IMR-90 (cell line): ENCODE results near the gene KMT2C. TPM values are rescaled to one million over a fixed set of nuclear protein-coding genes. Genes with fewer than 3 reads are reported as not detected.
A peak's percentile ranks its signal among the peaks of the same experiment; 100 is the strongest.

Experiments
- ATAC-seq: fragments of 200-7000 bp; cut with Tn5 transposase; 2 replicates; pipeline ENCODE4 v1.9.1; 2020; ENCODE audit warnings: low read depth, mild to moderate bottlenecking, moderate library complexity
- BruUV-seq: library from RNA; stranded (reverse); fragments of 400-500 nt; replicated peaks from 2 replicates; lab custom pipeline; 2021; lab: Mats Ljungman, UMichigan
- CTCF ChIA-PET: fragments of 300-600 bp; formaldehyde crosslinking; extraction: SDS; loops from one replicate; lab custom pipeline; 2021; ENCODE audit warnings: antibody characterized with exemption; lab: Yijun Ruan, JAX
- POLR2A ChIA-PET: fragments of 300-600 bp; sonication (Branson Sonifier 250); formaldehyde crosslinking; loops from one replicate; lab custom pipeline; 2022; ENCODE audit warnings: antibody characterized with exemption; ENCODE audit not compliant: unreplicated experiment; lab: Charles Lee
- DNase-seq: peaks from one replicate; pipeline ENCODE4 v3.0.0; 2013
- H2AFZ ChIP-seq: replicated peaks from 2 replicates; pipeline ENCODE3; 2013; ENCODE audit warnings: low read length, mild to moderate bottlenecking; ENCODE audit not compliant: poor library complexity
- H2AK5ac ChIP-seq: 2 replicates; pipeline ENCODE4 v1.6.1; 2013; ENCODE audit warnings: low read depth, low read length, inconsistent platforms
- H2AK9ac ChIP-seq: replicated peaks from 2 replicates; pipeline ENCODE3; 2013; ENCODE audit warnings: mild to moderate bottlenecking, low read depth, low read length, moderate library complexity; ENCODE audit not compliant: poor library complexity
- H2BK120ac ChIP-seq: 2 replicates; pipeline ENCODE4 v1.6.1; 2013; ENCODE audit warnings: low read depth, low read length, inconsistent platforms
- H2BK15ac ChIP-seq: 3 replicates; pipeline ENCODE4 v1.6.1; 2013; ENCODE audit warnings: low read depth, low read length, inconsistent platforms
- H2BK20ac ChIP-seq: 2 replicates; pipeline ENCODE4 v1.6.1; 2013; ENCODE audit warnings: low read depth, mild to moderate bottlenecking, inconsistent platforms, low read length, moderate library complexity
- H2BK5ac ChIP-seq: 2 replicates; pipeline ENCODE4 v1.6.1; 2013; ENCODE audit warnings: mild to moderate bottlenecking, low read depth, low read length, inconsistent platforms; ENCODE audit not compliant: poor library complexity, severe bottlenecking
- H3K14ac ChIP-seq: replicated peaks from 2 replicates; pipeline ENCODE4 v1.6.1; 2013; ENCODE audit warnings: low read depth, low read length, inconsistent platforms
- H3K18ac ChIP-seq: 2 replicates; pipeline ENCODE4 v1.6.1; 2013; ENCODE audit warnings: low read depth, low read length, control low read depth
- H3K23ac ChIP-seq: 2 replicates; pipeline ENCODE4 v1.6.1; 2013; ENCODE audit warnings: low read depth, low read length, inconsistent platforms
- H3K27ac ChIP-seq: 2 replicates; pipeline ENCODE4 v1.5.1; 2013; ENCODE audit warnings: mild to moderate bottlenecking, control low read depth, low read length; ENCODE audit not compliant: insufficient read depth
- H3K27me3 ChIP-seq: 2 replicates; pipeline ENCODE4 v1.6.1; 2013; ENCODE audit warnings: low read length; ENCODE audit not compliant: control insufficient read depth, insufficient read depth
- H3K36me3 ChIP-seq: 2 replicates; pipeline ENCODE4 v1.6.1; 2013; ENCODE audit warnings: low read length, mixed read lengths; ENCODE audit not compliant: control insufficient read depth, insufficient read depth
- H3K4ac ChIP-seq: 2 replicates; pipeline ENCODE4 v1.6.1; 2013; ENCODE audit warnings: low read depth, low read length, inconsistent platforms
- H3K4me1 ChIP-seq: 2 replicates; pipeline ENCODE4 v1.6.1; 2013; ENCODE audit warnings: low read length, mixed read lengths; ENCODE audit not compliant: control insufficient read depth, insufficient read depth
- H3K4me2 ChIP-seq: 2 replicates; pipeline ENCODE4 v1.6.1; 2013; ENCODE audit warnings: low read depth, mild to moderate bottlenecking, control low read depth, low read length, moderate library complexity
- H3K4me3 ChIP-seq: 2 replicates; pipeline ENCODE4 v1.5.1; 2013; ENCODE audit warnings: low read depth, mild to moderate bottlenecking, control low read depth, low read length, moderate library complexity; ENCODE audit not compliant: insufficient read depth
- H3K56ac ChIP-seq: 2 replicates; pipeline ENCODE4 v1.6.1; 2013; ENCODE audit warnings: low read length, inconsistent platforms; ENCODE audit not compliant: insufficient read depth; ENCODE audit errors: extremely low read depth
- H3K79me1 ChIP-seq, 2 experiments: 2 replicates each; pipeline ENCODE4 v1.6.1; 2013; ENCODE audit warnings: low read length in 2 of 2, inconsistent platforms in 1 of 2, low read depth in 1 of 2
- H3K9ac ChIP-seq: 2 replicates; pipeline ENCODE4 v1.6.1; 2013; ENCODE audit warnings: low read depth, low read length, control low read depth
- H3K9me1 ChIP-seq: 2 replicates; pipeline ENCODE4 v1.6.1; 2013; ENCODE audit warnings: low read length, inconsistent platforms; ENCODE audit not compliant: insufficient read depth
- H3K9me3 ChIP-seq: 2 replicates; pipeline ENCODE4 v1.6.1; 2013; ENCODE audit warnings: low read length; ENCODE audit not compliant: control insufficient read depth, insufficient read depth
- H4K20me1 ChIP-seq: 2 replicates; pipeline ENCODE4 v1.6.1; 2013; ENCODE audit warnings: low read length, inconsistent platforms; ENCODE audit not compliant: insufficient read depth
- H4K5ac ChIP-seq: 2 replicates; pipeline ENCODE4 v1.6.1; 2013; ENCODE audit warnings: mild to moderate bottlenecking, low read depth, low read length, control low read depth
- H4K8ac ChIP-seq, 2 experiments: 2 replicates each; pipeline ENCODE4 v1.6.1; 2013; ENCODE audit warnings: low read depth in 2 of 2, low read length in 2 of 2, control low read depth in 1 of 2, inconsistent platforms in 1 of 2
- H4K91ac ChIP-seq: 2 replicates; pipeline ENCODE4 v1.6.1; 2013; ENCODE audit warnings: low read depth, low read length, inconsistent platforms; ENCODE audit not compliant: insufficient read depth
- BHLHE40 ChIP-seq: fragments of 150-350 bp; IDR thresholded peaks from 2 replicates; pipeline ENCODE4 v1.6.1; 2016; ENCODE audit warnings: mild to moderate bottlenecking, low read depth, low read length
- CEBPB ChIP-seq: IDR thresholded peaks from 2 replicates; pipeline ENCODE4 v1.6.1; 2012; ENCODE audit warnings: low read depth, low read length, improper control_type of control experiment
- CTCF ChIP-seq: conservative IDR thresholded peaks from 2 replicates; pipeline ENCODE4 v1.5.1; 2012; ENCODE audit warnings: mild to moderate bottlenecking, low read depth, low read length, improper control_type of control experiment
- ELK1 ChIP-seq: fragments of 150-350 bp; IDR thresholded peaks from 2 replicates; pipeline ENCODE4 v1.6.1; 2016; ENCODE audit warnings: low read depth, mild to moderate bottlenecking, low read length, moderate library complexity, borderline replicate concordance
- FOS ChIP-seq: fragments of 150-350 bp; IDR thresholded peaks from 2 replicates; pipeline ENCODE4 v1.6.1; 2016; ENCODE audit warnings: low read depth, low read length
- MAZ ChIP-seq: IDR thresholded peaks from 2 replicates; pipeline ENCODE4 v1.6.1; 2012; ENCODE audit warnings: low read depth, mild to moderate bottlenecking, low read length, improper control_type of control experiment, moderate library complexity, borderline replicate concordance
- MXI1 ChIP-seq: IDR thresholded peaks from 2 replicates; pipeline ENCODE4 v1.6.1; 2012; ENCODE audit warnings: low read depth, mild to moderate bottlenecking, low read length, moderate library complexity, borderline replicate concordance
- NFE2L2 ChIP-seq: fragments of 150-350 bp; IDR thresholded peaks from 2 replicates; pipeline ENCODE4 v1.6.1; 2016; ENCODE audit warnings: low read depth, mild to moderate bottlenecking, low read length
- POLR2A ChIP-seq: IDR thresholded peaks from 2 replicates; pipeline ENCODE4 v1.6.1; 2012; ENCODE audit warnings: mild to moderate bottlenecking, low read depth, low read length
- RCOR1 ChIP-seq: IDR thresholded peaks from 2 replicates; pipeline ENCODE4 v1.6.1; 2012; ENCODE audit warnings: mild to moderate bottlenecking, low read length, improper control_type of control experiment; ENCODE audit not compliant: insufficient replicate concordance
- RFX5 ChIP-seq: IDR thresholded peaks from 2 replicates; pipeline ENCODE4 v1.8.0; 2012; ENCODE audit warnings: low read depth, mild to moderate bottlenecking, low read length, moderate library complexity
- SMC3 ChIP-seq: fragments of 150-350 bp; IDR thresholded peaks from 2 replicates; pipeline ENCODE4 v1.6.1; 2016; ENCODE audit warnings: low read depth, mild to moderate bottlenecking, antibody characterized with exemption, low read length, moderate library complexity
- USF2 ChIP-seq: fragments of 150-350 bp; IDR thresholded peaks from 2 replicates; pipeline ENCODE4 v1.6.1; 2017; ENCODE audit warnings: mild to moderate bottlenecking, antibody characterized with exemption, low read length, low read depth
- WGBS, 2 experiments: methylation state at CpG; one replicate each; pipeline versions ENCODE4 v1.1.5 to v1.1.7; 2013; ENCODE audit warnings: missing lambda C conversion rate in 2 of 2; ENCODE audit not compliant: insufficient read length in 1 of 2; ENCODE audit errors: extremely low coverage in 2 of 2; 5-methylcytosine and 5-hydroxymethylcytosine counted together
- dilution Hi-C: fragments of 300-500 bp; cut with HindIII; formaldehyde crosslinking; loops from one replicate; pipeline ENCODE4 v1.14.3; 2018; ENCODE audit warnings: low sequenced_read_pairs; ENCODE audit not compliant: unreplicated experiment
- in situ Hi-C: fragments of 300-500 bp; cut with MboI; formaldehyde crosslinking; loops from 3 replicates; pipeline ENCODE4 v1.14.3; 2019; ENCODE audit warnings: low sequenced_read_pairs, inconsistent platforms, mixed read lengths
- intact Hi-C: fragments of 100-400 bp; cut with micrococcal nuclease; formaldehyde crosslinking; loops from 2 replicates; pipeline ENCODE4 v1.10.0; 2022
- polyA plus RNA-seq, 3 experiments: library from polyadenylated mRNA; depleted of rRNA; stranded (reverse); fragments of >200 nt; gene quantifications; 2 replicates each; pipeline ENCODE4 v1.2.3, GENCODE V29; 2012; ENCODE audit warnings: low replicate concordance in 1 of 3
- total RNA-seq: library from RNA; depleted of rRNA; stranded (reverse); fragments of >200 nt; gene quantifications from 2 replicates; pipeline ENCODE4 v1.2.3, GENCODE V29; 2012

The KMT2C gene
- total and polyA plus RNA-seq, 2 of the 4 experiments (the other 2 are of a cell fraction): 8.0 to 23.3 TPM

- intact Hi-C loops (loop anchor here (1.0 to 10.0 kb wide), 3 partner anchors 28 to 241 kb away; partner anchors contain the start of genes KMT2C and XRCC2), dilution Hi-C loops (no loop called here), in situ Hi-C loops (no loop called here)
- no peaks in the 10 kb centered on the region for H3K27me3 ChIP-seq
- no peak overlapping the region for H2AK5ac ChIP-seq
- no peak overlapping the region; the same call in 1 of the 2 replicates for H4K91ac ChIP-seq
- H2BK15ac ChIP-seq: no peak overlapping the region
- H4K5ac ChIP-seq: no peak overlapping the region; the same call in 1 of the 2 replicates
- no peak overlapping the region for H3K4me2 ChIP-seq
- TF ChIP-seq CEBPB: no peak
- no peak for TF ChIP-seq FOS
- TF ChIP-seq ELK1: no peak
- TF ChIP-seq MAZ: peak; percentile 92
- peak; percentile 54; the same call in 1 of the 2 replicates for TF ChIP-seq POLR2A
- peak; percentile 59 for TF ChIP-seq USF2
- peak; percentile 55 for TF ChIP-seq RCOR1
- TF ChIP-seq MXI1: peak; percentile 42; the same call in 1 of the 2 replicates
- TF ChIP-seq CTCF: no peak
- TF ChIP-seq BHLHE40: peak; percentile 67; the same call in 1 of the 2 replicates
- TF ChIP-seq NFE2L2: no peak
- TF ChIP-seq RFX5: no peak
- no peak for TF ChIP-seq SMC3
- H3K14ac ChIP-seq: no peak overlapping the region
- no peak overlapping the region for H2BK120ac ChIP-seq
- peak overlapping the region; percentile 91 for H3K4me3 ChIP-seq
- WGBS, 2 experiments: 0% methylated on average over 16 of the region's 71 CpGs; no CpG with 5 or more reads in 1 of the 2 experiments
- H3K4ac ChIP-seq: peak overlapping the region; percentile 43; the same call in 1 of the 2 replicates
- DNase-seq (peak; percentile 98), ATAC-seq (peak; percentile 95)
- H4K8ac ChIP-seq: peak overlapping the region in 1 of 2 experiments; percentile 25; a peak in 1 of 4 replicates
- H3K56ac ChIP-seq: no peak overlapping the region
- no peaks in the 10 kb centered on the region for H4K20me1 ChIP-seq
- H3K9ac ChIP-seq: peak overlapping the region; percentile 67
- H3K4me1 ChIP-seq: no peaks in the 10 kb centered on the region; the same call in 1 of the 2 replicates
- no peaks in the 10 kb centered on the region for H3K79me1 ChIP-seq
- no peak overlapping the region for H3K23ac ChIP-seq
- H3K9me1 ChIP-seq: no peaks in the 10 kb centered on the region; the same call in 1 of the 2 replicates
- H2AFZ ChIP-seq: peak overlapping the region; percentile 97
- H3K18ac ChIP-seq: no peak overlapping the region; the same call in 1 of the 2 replicates
- H3K36me3 ChIP-seq: no peaks in the 10 kb centered on the region
- H3K9me3 ChIP-seq: no peaks in the 10 kb centered on the region
- H2BK20ac ChIP-seq: no peak overlapping the region
- peak overlapping the region; percentile 31 for H2AK9ac ChIP-seq
- BruUV-seq: no TSS peak
- CTCF ChIA-PET: no interaction called here
- POLR2A ChIA-PET: interaction anchor here (0.7 kb wide), 1 partner anchor 284 kb away, joined by 3 read pairs; no protein-coding TSS in a partner anchor
- H3K27ac ChIP-seq: peak overlapping the region; percentile 91
- H2BK5ac ChIP-seq: peak overlapping the region; percentile 72
Measured at GRCh38 chr7:152463709-152464311, 28.0 kb upstream of the KMT2C start.
